Posterior vena cava (tissue), 2 donors: ENCODE measurements around the gene FBXO4. TPM values are rescaled to one million over a fixed set of nuclear protein-coding genes. Genes with fewer than 3 reads are reported as not detected.

ENCODE experiments used
- DNase-seq: peaks from one replicate; pipeline ENCODE4 v3.0.0-alpha.2; 2020; ENCODE audit warnings: low spot score
- intact Hi-C, 2 donors: fragments of 100-400 bp; cut with DNase I; formaldehyde crosslinking; loops; one replicate each; pipeline versions ENCODE4 v1.14.1 to v1.14.2; 2022 to 2023
- long read RNA-seq, 2 donors: library from polyadenylated mRNA; unstranded; transcript quantifications; one replicate each; pipeline ENCODE4 v2.0.0, GENCODE V29; 2020 to 2021
- total RNA-seq, 2 donors: library from RNA; stranded (reverse); fragmentation: NEBNext Ultra II Directional; extraction: Animal tissue kit (Norgen Biotek cat#: 25700); gene quantifications; one replicate each; pipeline ENCODE4 v1.2.1, GENCODE V29; 2021
- donor health status: DM: yes; HTN: yes; CAD: no.
- donor health status: DM: yes; HTN: yes; CAD: no.

The FBXO4 gene, protein sequence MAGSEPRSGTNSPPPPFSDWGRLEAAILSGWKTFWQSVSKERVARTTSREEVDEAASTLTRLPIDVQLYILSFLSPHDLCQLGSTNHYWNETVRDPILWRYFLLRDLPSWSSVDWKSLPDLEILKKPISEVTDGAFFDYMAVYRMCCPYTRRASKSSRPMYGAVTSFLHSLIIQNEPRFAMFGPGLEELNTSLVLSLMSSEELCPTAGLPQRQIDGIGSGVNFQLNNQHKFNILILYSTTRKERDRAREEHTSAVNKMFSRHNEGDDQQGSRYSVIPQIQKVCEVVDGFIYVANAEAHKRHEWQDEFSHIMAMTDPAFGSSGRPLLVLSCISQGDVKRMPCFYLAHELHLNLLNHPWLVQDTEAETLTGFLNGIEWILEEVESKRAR
- 10 to 100 TPM; 10.9 to 14.3 TPM for total RNA-seq
- long read RNA-seq, donor 1, partial matches to known transcripts = 0 of 3 reads
- long read RNA-seq, donor 1, other reads (novel, unspliced or antisense) = 1 of 3 reads
- long read RNA-seq, donor 2, transcript FBXO4-201 (7 exons, 1,682 nt) = major isoform, 9 of 15 reads
- long read RNA-seq, donor 2, partial matches to known transcripts = 0 of 15 reads
- long read RNA-seq, donor 2, other reads (novel, unspliced or antisense) = 5 of 15 reads

DNA sequence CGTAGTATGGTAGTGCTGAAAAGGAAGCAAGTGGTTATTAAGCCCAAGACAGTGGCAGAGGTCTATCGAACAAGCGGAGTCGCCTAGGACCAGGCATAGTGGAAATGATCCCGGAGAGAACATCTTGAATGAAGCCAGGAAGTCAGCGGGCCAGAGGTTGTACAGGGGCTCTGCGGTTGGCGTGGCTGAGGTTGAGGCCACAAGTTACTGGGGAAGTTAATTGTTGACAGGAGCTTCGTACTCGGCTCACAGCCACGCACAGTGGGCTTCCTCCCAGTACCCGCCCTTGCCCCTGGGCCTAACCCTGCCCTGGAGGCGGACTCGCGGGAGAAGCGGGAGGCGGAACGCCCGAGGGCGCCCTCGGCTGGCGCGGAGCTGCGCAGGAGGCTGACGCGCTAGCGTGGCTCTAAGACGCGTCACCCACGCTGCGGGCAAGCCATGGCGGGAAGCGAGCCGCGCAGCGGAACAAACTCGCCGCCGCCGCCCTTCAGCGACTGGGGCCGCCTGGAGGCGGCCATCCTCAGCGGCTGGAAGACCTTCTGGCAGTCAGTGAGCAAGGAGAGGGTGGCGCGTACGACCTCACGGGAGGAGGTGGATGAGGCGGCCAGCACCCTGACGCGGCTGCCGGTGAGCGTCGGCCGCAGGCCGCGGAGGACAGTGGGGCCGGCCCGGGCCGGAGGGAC, at the start of gene FBXO4:
Gene FBXO4 (plus strand): TSS at position 410 of the 683 bp plus-strand sequence. CDS start 29 bp downstream, at position 439.
- DNase-seq = peak; percentile 97
- intact Hi-C loops = loop anchor here in 1 of 2 donors (10.0 kb wide), 1 partner anchor 50 kb away; the partner anchor contains the start of gene OXCT1

DNA sequence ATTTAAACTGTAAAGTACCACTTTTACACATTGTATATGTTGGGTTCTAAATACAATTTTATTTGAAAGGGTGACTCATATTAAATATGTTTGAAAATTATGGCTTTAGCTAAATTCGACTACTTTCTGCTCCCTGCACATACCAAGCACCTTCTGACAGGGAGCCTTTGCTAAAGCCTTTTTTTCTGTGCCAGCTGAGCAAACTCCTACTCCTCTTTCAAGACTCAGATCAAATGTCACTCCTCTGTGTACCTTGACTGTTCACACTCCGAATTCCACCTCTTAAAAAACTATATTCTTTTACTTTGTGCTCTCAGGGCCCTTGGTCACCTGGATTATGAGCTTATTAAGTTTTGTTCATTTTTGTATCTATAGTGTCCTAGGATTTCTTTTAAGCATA, 48.4 kb upstream of the FBXO4 start:
- intact Hi-C loops = loop anchor here (5.0 to 10.0 kb wide), 2 partner anchors 48 to 146 kb away; partner anchors contain the start of gene FBXO4 (in 1 of the 2)
- no peak for DNase-seq

DNA sequence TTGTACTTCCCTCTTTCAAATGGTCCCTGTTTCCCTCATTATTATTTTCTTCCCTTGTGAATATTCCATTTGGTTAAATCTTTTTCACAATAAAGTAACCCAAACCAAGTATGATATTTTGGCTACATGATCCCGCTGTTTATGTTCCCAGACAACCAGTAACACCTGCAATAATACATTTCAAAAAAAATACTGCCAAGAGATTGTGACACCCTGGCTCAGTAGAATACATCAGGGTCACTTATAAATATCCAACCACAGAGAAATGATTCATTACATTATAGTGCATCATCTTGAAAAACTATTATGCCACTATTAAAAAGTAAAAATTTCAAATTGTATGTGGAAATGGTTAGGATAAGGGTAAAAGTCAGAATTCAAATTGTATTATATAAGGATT, 47.7 kb upstream of the FBXO4 start:
- intact Hi-C loops = loop anchor here (5.0 to 10.0 kb wide), 2 partner anchors 47 to 145 kb away; partner anchors contain the start of gene FBXO4 (in 1 of the 2)
- DNase-seq = no peak

DNA sequence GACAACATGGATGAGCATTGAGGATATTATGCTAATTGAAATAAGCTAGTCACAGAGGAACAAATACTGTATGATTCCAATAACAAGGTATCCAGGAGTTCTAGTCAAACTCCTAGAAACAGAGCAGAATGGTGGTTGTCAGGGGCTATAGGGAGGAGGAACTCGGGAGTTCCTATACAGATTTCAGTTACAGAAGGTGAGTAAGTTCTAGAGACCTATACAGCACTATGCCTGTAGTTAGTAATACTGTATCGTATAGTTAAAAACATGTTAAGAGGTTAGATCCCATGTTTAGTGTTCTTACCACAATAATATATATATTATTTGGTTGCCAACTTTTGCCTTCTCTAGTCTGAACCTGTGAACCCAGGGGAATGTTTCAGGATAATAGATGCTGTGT, 46.9 kb upstream of the FBXO4 start:
- DNase-seq = no peak
- intact Hi-C loops = loop anchor here (5.0 to 10.0 kb wide), 2 partner anchors 47 to 144 kb away; partner anchors contain the start of gene FBXO4 (in 1 of the 2)

DNA sequence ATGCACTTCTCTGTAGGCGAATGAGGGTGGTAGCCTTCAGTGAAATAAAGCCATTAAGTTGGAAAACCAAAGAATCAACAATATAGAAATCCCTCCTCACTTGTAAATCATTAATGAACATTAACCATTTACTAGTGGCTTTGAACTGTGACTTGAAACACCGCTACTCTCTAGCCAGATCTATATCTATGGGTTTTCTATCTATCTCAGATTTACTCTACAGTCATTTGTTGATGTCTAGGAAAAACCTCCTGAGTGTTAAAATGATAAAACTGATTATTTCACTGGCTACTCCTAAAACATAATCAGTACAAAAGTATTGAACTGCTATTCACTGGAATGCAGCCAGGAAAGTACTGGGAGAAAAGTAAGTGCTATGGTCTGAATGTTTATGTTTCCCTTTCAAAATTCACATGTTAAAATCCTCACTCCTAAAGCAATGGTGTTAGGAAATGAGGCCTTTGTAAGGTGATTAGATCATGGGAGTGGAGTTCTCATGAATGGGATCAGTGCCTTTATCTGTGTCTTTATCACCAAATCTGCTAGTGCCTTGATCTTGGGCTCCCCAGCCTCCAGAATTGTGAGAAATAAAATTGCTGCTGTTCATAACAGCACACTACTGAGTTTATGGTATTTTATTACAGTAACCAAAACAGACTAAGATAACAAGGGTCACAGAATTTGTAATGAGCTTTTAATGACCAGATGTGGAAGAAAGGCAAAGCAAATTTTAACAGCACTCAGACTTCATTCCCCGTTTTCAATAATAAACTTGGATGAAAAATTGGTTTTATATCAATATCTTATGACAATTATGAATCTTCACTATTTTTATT, 46.2 kb upstream of the FBXO4 start:
- no peak for DNase-seq
- intact Hi-C loops = loop anchor here (5.0 to 10.0 kb wide), 2 partner anchors 46 to 143 kb away; partner anchors contain the start of gene FBXO4 (in 1 of the 2)

DNA sequence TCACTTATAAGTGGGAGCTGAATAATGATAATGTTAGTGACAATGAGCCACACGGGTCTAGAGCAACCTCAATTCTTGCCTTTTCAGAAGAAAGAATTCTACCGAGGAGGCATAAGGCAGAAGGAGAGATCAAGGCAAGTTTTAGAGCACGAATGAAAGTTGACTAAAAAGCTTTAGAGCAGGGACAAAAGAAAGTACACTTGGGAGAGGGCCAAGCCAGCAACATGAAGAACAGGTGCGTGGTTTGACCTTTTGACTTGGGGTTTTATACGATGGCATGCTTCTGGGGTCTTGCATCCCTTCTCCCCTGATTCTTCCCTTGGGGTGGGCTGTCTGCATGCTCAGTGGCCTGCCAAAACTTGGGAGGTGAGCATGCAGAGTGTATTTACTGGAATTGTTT, 42.3 kb upstream of the FBXO4 start:
- DNase-seq = no peak
- intact Hi-C loops = no loop called here

DNA sequence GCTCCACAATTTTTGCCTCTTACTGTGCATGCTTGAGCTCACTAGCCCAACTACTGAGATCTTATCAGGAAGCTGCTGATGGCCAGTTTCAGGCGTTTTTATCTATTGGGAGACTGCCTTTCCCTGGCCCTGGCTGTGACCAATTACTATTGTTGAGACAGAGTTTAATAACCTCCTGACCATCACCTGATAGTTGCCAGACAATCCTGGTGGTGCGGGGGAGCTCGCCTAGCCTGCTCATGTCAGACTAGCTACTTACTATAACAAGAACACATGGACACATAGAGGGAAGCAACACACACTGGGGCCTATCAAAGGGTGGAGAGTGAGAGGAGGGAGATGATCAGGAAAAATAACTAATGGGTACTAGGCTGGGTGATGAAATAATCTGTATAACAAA, 41.8 kb upstream of the FBXO4 start:
- no peak for DNase-seq
- intact Hi-C loops = no loop called here

DNA sequence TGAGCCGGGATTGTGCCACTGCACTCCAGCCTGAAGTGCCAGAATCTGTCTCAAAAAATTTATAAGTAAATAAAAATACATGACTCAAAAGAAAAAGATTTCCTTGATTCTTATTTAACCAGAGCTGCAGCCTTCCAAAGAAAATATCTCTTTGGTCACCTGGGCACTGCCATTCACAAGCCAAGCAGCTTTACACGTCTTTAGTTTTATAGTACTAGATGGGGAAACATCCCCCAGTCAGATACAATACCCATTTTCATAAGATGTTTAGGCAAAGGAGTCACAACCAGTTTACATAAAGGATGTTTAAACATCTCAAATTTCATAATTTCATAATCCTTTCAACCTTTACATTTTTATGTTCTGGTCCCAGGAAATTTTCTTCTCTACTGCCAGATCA, 41.1 kb upstream of the FBXO4 start:
- intact Hi-C loops = no loop called here
- DNase-seq = no peak

DNA sequence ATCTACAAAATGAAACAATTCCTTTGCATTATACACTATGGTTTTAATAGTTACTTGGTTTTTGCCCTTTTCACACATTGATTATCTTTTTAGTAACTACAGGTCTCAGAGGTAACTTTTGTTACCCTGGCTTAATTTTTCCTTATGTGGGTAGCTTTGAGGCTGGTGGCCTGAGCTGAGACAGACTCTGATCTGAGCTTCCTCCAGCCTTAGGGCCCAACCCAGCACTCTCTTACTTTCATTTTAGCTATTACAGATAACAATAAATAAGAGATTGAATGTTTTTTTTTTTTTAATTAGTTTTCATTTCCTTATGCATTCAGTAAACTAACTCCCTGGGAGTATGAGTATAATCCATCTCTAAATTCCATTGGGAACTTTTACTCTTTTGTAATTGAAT, 39.8 kb upstream of the FBXO4 start:
- intact Hi-C loops = no loop called here
- no peak for DNase-seq

DNA sequence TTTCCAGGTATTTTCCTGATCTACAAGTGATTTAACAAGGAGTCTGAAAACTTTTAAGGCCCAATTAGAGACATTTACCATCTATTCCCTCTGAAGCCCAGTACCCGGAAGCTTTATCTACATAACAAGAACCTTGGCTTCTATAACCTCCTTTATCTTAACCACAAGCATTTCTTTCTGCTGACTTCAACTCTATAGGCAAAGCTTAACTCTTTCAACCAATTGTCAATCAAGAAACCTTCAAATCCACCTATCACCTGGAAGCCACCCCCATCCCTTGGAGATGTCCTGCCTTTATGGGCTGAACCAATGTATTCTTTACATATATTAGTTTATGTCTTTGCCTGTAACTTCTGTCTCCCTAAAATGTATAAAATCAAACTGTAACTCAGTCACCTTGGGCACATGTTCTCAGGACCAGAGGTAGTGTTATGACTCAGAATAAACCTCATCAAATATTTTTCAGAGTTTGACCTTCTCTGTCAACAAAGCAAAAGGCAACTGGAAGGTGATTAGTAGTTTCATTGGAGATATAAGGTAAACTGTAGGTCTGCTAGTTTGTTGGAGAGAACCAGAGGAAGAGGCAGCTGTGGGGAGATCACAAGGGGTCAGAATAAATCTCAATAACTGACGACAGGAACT, 33.9 kb upstream of the FBXO4 start:
- intact Hi-C loops = no loop called here
- no peak for DNase-seq

DNA sequence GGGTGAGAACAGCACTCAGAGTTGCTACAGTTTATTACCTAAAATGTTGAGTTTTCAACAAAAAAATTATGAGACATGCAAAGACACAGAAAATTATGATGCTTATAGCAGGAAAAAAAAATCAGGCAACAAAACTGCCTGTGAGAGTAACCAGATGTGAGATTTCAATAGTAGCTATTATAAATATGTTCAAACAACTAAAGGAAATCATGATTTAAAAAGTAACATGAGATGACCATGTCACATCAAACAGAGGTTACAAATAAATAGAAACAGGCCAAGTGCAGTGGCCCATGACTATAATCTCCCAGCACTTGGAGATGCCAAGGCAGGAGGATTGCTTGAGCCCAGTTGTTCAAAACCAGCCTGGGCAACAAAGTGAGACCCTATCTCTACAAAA, 33.0 kb upstream of the FBXO4 start:
- intact Hi-C loops = no loop called here
- DNase-seq = no peak

DNA sequence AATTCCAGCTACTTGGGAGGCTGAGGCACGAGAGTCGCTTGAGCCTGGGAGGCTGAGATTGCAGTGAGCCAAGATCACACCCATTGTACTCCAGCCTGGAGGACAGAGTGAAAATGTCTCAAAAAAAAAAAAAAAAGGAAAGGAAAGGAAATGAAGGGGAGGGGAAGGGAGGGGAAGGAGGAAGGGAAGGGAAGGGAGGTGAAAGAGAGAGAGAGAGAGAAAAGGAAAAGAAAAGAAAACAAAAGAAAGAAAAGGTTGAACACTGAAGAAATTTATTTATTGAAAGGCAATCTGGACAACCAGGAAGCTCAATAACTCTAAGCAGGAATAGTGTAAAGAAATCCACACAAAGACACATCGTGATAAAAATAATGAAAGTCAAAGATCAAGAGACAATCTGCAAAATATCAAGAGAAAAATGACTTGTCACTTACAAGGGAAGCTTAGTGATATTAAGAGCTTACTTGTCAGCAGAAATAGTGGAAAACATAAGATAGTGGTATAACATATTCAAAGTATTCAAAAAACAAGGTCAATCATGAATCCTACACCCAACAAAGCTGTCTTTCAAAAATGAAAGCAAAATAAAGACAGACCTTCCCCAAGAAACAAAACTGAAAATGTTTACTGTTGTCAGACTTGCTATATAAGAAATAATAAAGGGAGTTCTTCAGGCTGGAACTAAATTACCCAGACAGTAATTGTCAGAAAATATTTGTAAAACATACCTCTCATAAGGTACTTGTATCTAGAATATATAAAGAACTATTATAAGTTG, 31.8 kb upstream of the FBXO4 start:
- intact Hi-C loops = no loop called here

DNA sequence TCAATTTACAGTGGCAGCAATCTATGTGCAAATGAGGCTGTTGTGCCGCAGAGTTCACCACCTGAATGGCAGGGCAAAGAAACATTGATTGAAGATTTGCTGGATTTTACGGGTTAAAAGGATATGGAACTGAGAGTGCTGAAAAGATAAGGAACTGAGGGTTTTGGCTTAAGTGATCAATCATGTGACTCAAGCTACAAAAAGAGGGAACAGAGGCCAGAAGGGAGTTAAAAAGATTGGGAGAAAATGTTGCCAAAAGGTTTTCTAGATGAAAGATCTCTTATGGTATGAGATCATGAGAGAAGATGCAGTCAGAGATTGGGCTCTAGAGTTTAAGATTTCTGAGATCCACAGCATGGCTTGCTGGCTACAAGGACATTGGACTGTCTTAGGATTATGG, 28.9 kb upstream of the FBXO4 start:
- no peak for DNase-seq
- intact Hi-C loops = no loop called here

More for the DNA sequence above, 31.8 kb upstream of the FBXO4 start:
- no peak for DNase-seq

DNA sequence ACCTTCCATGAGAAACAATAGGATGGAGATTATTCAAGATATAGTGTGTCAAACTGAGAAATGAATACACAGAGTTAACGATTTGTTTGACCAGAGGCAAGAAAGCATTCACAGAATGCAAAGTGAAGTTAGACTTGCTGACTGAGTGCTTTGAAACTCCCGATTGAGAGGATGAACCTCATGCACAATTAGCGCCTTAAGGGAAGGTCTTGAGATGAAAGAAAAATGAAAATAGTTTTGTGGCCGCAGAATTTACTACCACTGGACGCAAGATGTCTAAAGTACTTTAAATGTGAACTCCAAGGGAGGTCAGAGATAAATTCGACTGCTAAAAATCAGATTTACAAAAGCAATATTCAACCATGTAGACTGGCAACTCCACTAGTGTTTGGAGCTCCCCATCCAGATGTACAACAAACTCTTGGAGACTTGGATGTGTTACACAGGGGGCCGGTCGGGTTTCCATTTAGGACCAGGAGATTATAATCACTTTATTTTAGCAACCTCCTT, 21.6 kb upstream of the FBXO4 start:
- no peak for DNase-seq
- intact Hi-C loops = loop anchor here in 1 of 2 donors (10.0 kb wide), 1 partner anchor 49 kb away; no protein-coding TSS in a partner anchor

DNA sequence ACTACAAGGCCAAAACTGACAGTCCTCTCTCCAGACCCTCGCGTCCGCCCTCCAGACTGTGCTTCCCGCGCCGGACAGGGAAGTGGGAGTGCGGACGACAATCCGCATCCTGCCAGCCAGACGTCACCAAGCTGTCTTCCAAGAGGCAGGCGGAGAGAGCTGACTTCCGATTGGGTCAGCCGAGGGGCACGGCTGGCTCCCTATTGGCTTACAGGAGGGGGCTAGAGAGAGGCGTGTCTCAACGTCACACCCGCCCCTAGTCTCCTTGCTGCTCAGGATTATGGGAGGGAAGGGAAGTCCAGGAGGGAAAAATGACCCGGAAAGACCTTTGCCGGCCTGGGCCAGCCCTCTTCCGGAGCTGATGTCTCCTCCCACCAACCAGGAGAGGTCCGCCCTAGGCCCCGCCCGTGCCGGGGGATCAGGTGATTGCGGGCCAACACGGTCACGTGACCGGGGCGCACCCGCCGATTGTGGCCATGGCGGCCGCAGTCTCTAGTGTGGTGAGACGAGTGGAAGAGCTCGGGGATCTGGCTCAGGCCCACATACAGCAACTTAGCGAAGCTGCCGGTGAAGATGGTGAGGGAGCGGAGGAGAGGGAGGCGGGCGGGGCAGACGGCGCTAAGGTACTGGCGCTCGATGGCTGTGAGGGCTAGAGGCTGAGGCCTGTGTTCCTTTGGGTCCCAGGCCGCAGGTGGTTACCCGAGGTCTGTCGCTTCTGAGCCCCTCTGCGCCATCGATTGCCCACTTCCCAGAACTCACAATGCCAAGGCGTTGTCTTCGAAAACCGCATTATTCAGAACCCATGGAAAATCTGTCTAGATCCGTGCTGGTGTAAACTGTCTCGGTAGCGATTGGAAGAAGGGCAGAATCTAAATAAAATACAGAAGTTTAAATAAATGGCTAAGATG, 20.9 kb upstream of the FBXO4 start, which contains the start of gene RIMOC1:
Gene RIMOC1 (plus strand): TSS at position 453 of the 908 bp plus-strand sequence. CDS start 24 bp downstream, at position 477.
- DNase-seq = peak; percentile 99
- intact Hi-C loops = loop anchor here in 1 of 2 donors (10.0 kb wide), 1 partner anchor 49 kb away; no protein-coding TSS in a partner anchor

DNA sequence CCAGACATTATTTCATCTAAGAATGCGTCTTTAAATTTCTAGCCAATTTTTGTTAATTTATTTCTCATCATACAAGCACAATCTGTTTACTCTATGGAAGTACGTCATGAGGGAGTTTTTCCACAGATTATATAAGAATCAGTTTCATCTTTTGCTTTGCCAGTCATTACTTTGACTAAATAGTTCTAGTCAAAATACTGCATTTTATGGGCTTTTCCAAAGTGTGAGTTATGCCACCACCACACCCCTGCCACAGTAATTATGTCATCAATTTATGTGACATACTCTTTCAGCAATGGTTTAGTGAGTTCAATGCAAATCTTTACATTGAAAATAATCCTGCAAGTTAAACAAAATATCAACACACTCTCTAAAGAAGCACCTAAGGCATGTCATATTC, 18.9 kb upstream of the FBXO4 start:
- DNase-seq = no peak
- intact Hi-C loops = loop anchor here in 1 of 2 donors (10.0 kb wide), 1 partner anchor 51 kb away; no protein-coding TSS in a partner anchor
